Epithelial cell of proximal tubule (primary cell): ENCODE measurements around the gene ACOX3. TPM values are rescaled to one million over a fixed set of nuclear protein-coding genes. Genes with fewer than 3 reads are reported as not detected.
A peak's percentile ranks its signal among the peaks of the same experiment; 100 is the strongest.
"Not testable (repeated sequence)": the region's sequence is repeated elsewhere in the genome, so short reads cannot be mapped to it uniquely, and the experiment has no call there.

Source experiments
- DNase-seq: peaks from one replicate; pipeline ENCODE4 v3.0.0-alpha.2; 2011; ENCODE audit warnings: low read depth
- H3K4me3 ChIP-seq: 2 replicates; pipeline ENCODE4 v1.5.1; 2011; ENCODE audit warnings: low read depth, mild to moderate bottlenecking, low read length
- total RNA-seq: library from RNA; depleted of rRNA; stranded (reverse); fragments of >200 nt; gene quantifications from 2 replicates; pipeline ENCODE4 v1.2.3, GENCODE V29; 2015
- TF ChIP-seq, protein P1 (sequence below): conservative IDR thresholded peaks from 2 replicates; pipeline ENCODE4 v1.5.1; 2012; ENCODE audit warnings: low read depth, mild to moderate bottlenecking, low read length

The ACOX3 gene
- total RNA-seq, 1 donor from 2014 or later, result 10.5 TPM

DNA sequence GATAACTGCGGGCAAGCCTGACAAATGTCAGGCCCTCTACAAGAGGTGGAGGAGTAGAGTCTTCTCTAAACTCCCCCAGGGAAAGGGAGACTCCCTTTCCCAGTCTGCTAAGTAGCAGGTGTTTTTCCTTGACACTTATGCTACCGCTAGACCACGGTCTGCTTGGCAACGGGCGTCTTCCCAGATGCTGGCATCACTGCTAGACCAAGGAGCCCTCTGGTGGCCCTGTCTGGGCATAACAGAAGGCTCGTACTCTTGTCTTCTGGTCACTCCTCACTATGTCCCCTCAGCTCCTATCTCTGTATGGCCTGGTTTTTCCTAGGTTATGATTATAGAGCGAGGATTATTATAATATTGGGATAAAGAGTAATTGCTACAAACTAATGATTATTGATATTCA, 33.6 kb downstream of the ACOX3 start:
- not testable (repeated sequence) for H3K4me3 ChIP-seq, DNase-seq
- TF ChIP-seq, protein P1, sequence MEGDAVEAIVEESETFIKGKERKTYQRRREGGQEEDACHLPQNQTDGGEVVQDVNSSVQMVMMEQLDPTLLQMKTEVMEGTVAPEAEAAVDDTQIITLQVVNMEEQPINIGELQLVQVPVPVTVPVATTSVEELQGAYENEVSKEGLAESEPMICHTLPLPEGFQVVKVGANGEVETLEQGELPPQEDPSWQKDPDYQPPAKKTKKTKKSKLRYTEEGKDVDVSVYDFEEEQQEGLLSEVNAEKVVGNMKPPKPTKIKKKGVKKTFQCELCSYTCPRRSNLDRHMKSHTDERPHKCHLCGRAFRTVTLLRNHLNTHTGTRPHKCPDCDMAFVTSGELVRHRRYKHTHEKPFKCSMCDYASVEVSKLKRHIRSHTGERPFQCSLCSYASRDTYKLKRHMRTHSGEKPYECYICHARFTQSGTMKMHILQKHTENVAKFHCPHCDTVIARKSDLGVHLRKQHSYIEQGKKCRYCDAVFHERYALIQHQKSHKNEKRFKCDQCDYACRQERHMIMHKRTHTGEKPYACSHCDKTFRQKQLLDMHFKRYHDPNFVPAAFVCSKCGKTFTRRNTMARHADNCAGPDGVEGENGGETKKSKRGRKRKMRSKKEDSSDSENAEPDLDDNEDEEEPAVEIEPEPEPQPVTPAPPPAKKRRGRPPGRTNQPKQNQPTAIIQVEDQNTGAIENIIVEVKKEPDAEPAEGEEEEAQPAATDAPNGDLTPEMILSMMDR, result peak; percentile 36

- DNase-seq, result no peak
- TF ChIP-seq, protein P1, result no peak
- no peak overlapping the region for H3K4me3 ChIP-seq
Observed at GRCh38 chr4:8405516-8405875, 35.0 kb downstream of the ACOX3 start.

DNA sequence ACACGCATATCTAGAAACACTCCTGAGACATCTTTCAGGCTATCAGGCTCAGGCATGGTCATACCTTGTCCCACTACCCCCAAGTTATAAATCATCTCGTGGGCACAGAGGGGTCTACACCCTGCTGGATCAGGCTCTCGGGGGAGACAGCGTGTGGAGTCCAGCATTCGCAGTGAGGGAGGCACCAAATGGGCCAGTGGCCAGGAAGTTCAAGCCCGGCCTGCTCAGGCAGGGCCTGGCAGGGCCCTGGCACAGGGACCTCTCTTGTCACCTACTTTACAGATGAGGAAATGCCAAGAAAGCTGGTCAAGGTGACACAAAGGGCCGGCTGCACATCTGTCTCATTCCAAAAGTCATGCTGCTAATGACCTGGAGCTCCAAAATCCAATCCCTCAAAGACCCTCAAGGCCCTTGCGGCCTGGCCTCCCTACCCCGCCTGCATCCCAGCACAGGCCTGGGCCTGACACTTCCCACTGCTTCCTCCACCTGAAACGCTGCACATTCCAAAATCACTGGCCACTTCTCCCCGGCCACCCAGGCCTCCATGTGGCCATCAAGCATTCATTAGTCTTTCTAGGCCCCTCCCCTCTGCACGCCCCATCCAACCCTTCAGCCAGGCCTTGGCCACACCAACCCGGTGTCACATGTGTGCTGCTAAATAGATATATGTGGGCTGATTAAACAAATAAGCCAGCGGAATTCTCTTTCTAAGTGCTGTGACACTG, 35.6 kb downstream of the ACOX3 start:
- no peak overlapping the region for H3K4me3 ChIP-seq
- TF ChIP-seq, protein P1, result no peak
- DNase-seq, result no peak

GRCh38 chr4:8403976-8404375, 36.5 kb downstream of the ACOX3 start:
- no peak overlapping the region for H3K4me3 ChIP-seq
- TF ChIP-seq, protein P1, result no peak
- no peak for DNase-seq

DNA sequence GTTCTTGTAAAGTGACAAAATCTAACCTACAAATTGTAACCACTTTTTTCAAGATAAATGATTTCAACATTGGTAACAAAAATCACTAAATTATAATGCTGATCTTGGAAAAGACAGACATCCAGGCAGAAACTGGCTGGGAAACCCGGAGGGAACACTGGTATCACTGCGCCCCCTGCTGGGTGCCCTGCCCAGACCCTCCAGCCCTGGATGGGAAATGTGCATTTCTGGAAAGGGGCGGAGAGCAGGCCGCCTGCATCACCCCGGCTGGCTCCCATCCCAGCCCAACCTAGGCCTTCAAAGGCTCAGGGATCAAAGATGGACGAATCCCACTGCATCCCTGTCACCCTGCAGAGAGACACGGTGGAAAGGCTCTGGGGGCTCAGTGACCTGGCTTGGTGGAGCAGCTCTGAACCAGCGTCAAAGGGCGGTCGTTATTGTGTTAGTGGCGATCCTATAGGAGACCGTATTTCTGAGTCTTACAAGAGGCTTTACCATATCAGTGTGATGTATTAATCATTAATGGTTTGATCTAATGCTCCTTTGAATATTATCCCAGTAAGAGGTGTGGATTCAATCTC, 37.3 kb downstream of the ACOX3 start:
- DNase-seq, result no peak
- TF ChIP-seq, protein P1, result peak; percentile 94
- no peak overlapping the region for H3K4me3 ChIP-seq

- DNase-seq, result no peak
- H3K4me3 ChIP-seq, result no peak overlapping the region
- TF ChIP-seq, protein P1, result no peak
Observed at GRCh38 chr4:8402640-8403039, 37.9 kb downstream of the ACOX3 start.

- no peak for DNase-seq
- TF ChIP-seq, protein P1, result no peak
- H3K4me3 ChIP-seq, result no peak overlapping the region
Observed at GRCh38 chr4:8402181-8402597, 38.3 kb downstream of the ACOX3 start.
